NCI-H1694 (cell line): ENCODE data around the gene KRT32.
"Not testable (repeated sequence)": the region's sequence is repeated elsewhere in the genome, so short reads cannot be mapped to it uniquely, and the experiment has no call there.

Experiments used
- DNase-seq: peaks from one replicate; lab custom pipeline; 2025; lab: John Stamatoyannopoulos, UW

Gene KRT32

DNA sequence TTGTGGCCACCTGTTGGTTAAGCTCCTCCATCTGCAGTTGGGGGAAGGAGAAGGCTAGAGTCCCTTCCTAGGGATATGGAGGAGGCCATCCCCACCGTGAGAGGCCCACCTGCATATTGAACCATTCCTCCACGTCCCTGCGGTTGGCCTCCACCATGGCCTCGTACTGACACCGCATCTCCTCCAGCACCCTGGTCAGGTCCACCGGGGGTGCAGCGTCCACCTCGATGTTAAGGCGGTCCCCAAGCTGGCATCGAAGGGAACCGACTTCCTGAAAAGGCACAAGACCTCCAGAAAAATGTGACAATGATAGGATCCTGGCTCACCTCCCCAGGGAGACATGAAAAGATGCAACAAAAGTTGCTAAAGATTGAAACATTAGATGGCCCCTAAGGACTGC lies 3.0 kb downstream of the KRT32 start:
- no peak for DNase-seq

DNA sequence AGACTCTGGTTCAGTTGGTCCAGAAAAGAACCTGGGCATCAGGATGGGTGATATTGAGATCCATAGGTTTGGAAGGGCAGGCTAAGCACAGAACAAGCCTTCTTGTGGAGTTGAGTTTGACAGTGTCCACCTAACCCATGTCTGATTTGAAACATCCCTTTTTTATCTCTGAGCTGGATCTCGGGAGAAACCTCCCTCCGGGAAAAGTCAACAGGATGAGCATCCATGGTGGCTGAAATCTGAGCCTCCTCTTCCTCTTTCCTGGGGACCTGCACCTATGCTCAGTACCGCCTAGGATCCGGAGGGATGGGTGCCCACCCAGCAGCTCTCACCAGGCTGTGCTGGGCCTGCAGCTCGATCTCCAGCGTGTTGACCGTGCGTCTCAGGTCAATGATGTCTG lies 3.4 kb downstream of the KRT32 start:
- DNase-seq = no peak

DNA sequence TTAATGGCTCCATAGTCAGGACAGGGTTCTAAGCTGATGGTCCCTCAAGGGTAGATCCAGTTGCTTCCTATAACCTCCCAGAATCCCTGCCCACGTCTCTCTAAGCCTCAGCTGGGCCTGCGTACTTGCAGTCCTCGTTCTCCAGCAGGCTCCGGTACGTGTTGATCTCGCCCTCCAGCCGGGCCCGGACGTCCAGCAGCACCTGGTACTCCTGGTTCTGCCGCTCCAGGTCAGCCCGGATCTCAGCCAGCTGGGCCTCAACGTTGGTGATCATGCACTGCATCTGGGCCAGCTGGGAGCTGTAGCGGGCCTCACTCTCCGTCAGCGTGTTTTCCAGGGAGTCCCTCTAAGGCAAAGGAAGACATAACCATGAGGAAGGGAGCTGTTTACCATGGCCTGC lies 4.5 kb downstream of the KRT32 start:
- no peak for DNase-seq

DNA sequence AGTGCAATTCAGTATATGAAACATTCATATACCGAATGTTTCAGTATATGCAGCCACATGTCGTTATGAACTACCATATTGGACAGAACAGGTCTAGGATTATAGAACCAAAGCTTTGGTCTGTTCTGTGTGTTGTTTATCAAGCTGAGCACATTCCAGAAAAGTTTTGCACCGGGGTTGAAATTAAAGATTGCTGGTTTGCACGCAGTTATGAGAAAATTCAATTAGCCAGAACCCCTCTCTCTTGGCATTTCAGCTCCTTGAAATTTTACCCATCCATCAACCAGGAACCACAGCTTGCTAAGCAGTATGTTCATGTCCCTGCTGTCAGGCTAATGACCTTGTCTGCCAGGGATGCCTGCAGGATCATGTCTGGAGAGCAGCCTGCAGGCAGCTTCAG lies 9.5 kb downstream of the KRT32 start:
- DNase-seq = no peak

DNA sequence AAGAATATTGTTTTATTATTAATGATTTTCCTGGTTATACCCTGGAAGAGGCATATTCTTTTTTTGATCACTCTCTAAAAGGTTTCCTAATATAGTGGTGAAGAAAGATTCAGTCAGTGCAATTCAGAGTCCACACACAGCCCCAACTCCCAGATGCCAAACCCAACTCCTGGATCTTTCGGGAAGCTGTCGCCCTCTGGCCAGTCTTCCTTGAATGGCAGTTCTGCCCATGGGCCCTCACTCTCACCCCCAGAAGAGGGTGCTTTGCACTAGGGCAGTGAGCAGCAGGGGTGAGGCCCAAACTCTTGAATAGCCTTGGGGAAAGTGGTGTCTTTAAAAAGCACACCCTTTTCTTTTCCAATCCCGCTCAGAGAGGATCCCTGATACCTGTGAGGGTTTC lies 11.0 kb downstream of the KRT32 start:
- DNase-seq = no peak

DNA sequence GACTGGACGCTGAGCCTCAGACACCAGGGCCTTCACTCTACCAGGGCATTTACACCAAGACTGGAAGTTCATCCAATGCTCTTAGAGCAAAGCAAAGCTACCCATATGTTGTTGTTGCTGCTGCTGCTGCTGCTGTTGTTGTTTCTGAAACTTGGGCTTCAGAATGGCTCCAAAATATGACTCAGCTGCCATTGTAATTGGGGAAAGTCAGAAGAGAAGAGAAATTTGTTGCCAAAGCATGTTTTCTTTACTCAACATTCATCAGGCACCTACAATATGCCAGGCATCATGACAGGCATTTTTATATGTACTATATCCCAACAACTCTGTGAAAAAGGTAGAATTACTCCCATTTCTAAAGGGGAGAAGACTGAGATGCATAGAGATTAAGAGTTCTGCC lies 11.9 kb downstream of the KRT32 start:
- DNase-seq = peak; percentile 19

DNA sequence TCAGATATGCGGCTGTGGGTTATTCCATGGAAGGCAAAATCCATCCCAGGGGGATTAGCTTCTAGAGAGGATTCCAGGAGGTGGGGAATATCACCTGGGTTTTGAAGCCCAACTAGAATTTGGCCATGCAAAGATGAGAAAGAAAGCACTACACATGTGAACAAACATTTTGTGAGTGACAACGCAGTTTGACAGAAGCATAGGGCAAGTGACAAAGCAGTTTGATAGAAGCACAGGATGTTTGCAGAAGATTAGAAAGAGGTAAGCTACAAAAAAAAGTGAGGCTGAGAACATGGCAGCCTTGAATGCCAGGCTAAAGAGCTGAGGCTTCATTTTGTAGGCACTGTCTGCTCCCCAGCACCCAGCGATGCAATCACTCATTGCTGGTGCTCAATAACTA lies 14.1 kb downstream of the KRT32 start:
- no peak for DNase-seq

DNA sequence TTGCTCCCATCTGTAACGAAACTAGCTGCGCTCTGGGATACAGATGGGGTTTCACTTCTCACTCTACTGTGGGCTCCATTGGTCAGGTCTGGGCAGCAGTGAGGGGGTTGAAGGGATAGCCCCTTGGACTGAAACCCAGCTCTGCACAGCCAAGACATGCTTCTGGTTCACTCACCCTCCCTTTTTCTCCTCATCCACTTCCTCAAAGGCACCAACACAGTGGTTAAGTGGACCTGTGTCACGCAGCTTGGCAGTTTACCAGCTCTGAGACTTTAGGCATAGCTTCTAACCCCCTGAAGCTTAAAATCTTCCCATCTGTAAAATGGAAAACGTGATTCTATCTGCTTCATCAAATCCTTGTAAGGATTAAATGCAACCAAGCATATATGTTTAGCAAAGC lies 14.9 kb downstream of the KRT32 start:
- no peak for DNase-seq

DNA sequence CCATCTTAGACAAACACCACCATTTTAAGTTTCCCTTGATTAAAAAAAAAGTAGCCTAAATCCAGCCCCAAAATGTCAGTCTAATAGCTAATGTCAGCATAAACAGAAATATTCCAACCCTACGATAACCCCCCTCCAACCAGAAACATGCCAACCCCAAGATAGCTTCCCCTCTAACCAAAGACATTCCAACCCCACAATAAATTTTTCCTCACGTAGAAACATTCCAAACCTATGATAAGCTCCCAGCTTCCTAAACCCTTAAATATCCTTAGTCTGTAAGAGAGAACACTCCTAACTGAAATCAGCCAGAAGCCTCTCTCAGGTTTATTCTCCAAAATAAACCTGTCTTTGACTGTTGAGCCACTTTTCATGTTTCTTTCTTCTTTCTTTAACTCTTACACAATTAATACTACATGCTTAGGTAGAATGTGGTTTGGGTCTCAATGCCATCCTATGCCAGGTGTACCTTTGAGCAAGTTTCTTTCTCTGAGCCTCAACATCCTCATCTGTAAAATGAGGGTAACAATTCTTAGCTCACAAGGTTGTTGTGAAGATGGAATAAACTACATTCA lies 15.9 kb downstream of the KRT32 start:
- DNase-seq = no peak

DNA sequence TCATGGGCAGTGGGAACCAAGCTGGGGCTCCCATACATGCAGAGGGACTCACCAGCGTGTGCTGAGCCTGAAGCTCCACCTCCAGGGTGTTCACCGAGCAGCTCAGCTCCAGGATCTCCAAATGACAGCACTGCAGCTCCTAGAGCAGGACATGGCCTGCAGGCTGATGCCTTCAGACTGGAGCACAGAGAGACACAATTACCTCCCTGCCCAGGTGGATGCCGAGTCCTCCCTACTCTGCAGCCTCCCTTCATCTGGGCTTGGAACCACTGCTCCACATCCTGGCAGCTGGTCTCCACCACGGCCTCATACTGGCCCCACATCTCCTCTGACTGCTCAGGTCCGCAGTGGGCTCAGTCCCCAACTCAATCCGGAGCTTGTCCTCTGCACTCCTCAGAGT lies 18.2 kb downstream of the KRT32 start:
- no peak for DNase-seq

DNA sequence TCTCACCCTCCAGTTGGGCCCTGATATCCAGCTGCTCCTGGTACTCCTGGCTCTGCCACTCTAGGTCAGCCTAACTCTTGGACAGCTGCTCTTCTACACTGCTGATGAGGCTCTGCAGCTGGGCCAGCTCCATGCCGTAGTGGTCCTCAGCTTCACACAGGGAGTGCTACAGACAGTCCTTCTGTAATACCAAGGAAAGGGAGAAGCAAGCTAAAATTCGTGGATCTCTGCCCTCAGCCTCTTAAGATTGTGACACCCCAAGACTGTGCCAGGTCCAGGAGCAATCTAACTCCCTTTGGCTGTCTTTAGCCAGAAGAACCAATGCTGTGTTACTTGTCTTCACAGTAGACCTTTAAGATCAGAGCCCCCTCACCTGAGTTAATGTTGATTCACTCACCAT lies 18.7 kb downstream of the KRT32 start:
- DNase-seq = no peak

DNA sequence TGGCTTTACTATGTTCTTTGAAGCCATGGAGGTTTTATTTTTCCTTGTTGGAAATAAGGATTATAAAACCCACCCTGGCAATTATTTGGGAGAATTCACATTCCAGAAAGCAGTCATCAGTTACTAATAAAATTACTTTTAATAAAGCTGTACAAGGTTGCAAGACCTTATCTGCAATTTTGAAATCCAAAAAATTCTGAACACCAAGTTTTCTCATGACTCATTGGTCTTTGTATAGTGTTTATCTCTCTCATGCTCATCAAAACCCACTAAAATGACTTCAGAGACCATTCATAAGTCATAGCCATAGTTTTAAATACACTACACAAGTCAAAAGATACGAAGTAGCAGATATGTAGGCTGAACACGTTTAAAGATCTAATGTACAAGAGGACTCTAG lies 20.4 kb downstream of the KRT32 start:
- DNase-seq = no peak

DNA sequence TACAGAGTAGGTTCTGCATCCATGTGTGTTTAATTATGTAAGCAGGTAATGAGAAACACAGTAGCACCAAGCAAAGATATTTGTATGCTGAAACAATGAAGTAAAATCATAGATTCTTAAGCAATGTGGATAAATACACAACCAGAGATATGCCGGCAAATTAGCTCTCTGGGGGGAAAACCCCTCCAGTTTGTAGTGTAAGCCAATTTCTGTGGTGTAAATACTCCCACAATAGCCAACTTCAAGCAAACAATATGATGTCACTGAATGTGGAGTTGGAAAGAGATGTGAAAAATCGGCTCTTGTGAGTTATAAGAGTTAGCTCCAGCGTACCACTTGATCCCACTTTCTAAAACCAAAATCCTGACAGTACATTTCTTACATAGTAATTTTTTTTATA lies 22.5 kb downstream of the KRT32 start:
- DNase-seq = no peak

DNA sequence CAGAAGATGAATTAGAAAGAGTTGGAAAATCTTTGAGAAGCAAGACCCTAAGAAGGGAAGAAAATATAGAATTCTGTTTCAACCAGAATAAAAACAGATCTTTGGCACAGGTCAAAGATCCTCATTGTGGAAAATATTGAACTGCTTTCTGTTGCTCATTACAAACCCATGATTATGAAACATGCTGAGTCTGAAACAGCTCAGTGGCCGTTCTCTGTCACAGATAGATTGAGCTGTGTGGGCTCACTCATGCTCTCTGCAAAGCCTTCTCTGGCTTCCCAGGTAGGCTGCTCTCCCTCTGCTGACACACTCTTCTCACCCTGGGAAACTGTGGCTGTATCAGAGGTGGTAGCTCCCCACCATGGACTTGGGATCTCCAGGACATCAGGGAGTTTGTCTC lies 23.0 kb downstream of the KRT32 start:
- DNase-seq = no peak

DNA sequence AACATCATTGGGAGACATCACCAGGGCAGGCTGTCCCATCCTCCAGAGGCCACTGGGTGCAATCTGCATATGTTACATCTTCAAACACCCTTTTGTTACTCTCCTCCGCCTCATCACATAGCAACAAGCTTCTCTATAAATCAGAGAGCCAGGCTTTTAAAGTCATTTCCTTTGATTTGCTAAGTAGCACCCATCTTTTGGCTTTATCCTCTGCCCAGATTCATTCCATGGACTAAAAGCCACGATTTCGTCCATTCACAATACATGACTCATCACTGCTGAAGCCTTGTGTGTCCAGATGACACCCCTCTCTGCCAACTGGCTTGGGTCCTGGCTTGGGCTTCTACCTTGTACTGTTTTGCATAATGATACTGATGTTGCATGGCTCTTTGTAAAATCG lies 24.4 kb downstream of the KRT32 start:
- DNase-seq = no peak

DNA sequence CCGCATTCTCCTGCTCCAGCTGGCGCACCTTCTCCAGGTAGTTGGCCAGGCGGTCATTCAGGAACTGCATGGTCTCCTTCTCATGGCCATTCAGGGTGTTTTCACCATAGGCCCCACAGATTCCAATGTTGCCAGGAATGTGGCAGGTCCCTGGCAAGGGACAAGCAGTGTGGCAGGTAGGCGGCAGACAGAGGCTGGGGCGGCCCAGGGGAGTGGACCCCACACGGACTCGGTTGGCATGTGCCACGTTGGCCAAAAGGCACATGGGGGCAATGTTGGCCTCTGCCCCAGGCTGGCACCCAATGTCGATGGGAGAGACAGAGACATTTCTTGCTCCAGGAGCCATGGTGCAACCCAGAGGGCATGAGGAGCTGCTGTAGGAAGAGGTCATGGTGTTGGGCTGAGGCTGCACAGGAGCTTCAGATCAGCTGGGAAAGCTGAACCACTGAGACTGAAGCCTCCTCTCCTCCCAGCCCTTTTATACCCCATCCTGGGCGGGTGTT lies 26.6 kb downstream of the KRT32 start, which contains the start of gene KRT38:
Gene KRT38 (minus strand): TSS at position 453 of the 503 bp plus-strand sequence. CDS start 62 bp downstream, at position 391.
- no peak for DNase-seq

DNA sequence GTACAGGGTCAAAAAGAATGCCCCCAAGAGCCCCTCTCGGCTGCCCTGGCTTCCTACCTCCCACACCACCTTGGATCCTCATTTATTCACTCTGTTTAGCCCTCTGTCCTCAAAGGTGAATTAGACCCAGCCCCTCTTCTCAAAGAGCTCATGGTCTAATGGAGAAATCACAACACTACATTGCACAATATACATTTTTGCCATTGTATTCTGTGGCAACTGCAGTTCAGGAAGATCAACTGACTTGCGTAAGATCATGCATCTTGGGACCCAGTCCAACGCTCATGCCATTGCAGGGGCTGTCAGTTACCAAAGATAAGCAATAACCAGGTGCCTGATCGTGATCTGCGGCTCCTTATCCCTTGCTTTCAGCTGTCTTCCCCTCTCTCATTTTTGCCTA lies 27.8 kb downstream of the KRT32 start:
- no peak for DNase-seq

DNA sequence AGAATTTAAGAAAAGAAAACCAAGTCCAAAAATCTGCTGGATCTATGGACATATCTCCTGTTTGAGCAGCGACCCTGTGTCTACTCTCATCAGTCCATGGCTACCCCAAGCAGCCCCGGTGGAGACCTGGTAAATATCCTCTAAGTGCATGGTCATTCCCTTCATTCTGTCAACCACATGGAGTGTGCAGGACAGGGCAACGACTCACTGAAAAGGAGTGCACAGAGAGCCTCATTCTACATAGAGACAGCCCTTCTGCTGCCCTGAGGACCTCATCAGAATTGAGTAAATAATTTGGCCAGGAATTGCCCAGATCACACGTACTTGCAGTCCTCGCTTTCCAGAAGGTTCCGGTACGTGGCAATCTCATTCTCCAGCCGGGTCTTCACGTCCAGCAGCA lies 29.4 kb downstream of the KRT32 start:
- DNase-seq = no peak

DNA sequence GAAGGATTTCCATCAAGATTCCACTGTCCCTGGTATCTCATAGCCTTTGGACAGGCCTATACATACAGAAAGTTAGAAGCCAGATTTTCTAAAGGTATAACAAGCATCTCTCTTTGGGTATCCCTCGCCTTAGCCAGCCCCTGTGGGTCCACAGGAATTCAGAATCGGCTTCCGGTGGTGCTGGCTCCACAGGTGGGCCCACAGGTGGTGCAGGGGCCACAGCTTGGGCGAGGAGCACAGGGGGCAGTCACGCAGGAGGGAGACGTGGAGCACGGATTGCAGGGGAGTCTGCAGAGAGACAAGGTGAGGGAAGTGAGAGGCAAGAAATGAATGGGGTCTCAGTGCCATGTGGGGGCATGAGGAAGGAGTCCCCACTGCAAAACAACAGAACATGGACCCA lies 29.9 kb downstream of the KRT32 start:
- DNase-seq = no peak

DNA sequence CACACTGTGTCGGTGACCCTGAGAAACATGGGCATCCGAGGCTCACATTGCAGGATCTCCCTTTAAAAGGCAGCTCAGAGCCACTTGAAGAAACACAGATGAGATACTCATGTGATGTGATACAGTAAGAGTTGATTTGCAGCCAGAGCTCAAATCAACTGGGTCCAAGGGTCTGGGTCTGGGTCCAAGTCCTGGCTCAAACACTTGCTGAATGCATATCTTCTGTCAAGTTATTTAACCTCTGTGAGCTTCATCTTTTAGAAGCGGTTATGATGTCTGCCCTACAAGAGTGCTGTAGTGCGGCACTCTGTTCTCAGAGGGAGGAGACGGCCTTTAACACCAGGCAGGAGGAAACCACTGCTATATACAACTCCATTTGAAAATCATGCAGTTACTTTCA lies 32.8 kb downstream of the KRT32 start:
- no peak for DNase-seq

DNA sequence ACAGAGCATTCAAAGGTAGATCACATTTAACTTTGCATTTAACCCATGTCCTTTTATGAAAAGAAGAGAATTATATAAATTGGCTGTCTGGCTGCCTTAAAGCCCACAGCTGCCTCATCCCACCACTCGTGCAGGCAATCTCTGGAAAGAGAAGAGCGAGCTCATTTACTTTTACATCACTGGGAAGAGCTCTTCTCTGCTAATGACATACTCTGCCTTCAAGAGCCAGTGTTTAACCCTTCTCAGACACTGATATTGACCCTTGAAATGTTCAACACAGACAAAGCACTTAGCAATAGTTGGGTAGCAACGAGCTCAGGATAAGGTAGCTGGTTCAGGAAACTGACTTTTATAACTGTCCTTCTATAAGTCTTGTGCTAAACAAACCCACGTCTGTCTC lies 33.2 kb downstream of the KRT32 start:
- no peak for DNase-seq

DNA sequence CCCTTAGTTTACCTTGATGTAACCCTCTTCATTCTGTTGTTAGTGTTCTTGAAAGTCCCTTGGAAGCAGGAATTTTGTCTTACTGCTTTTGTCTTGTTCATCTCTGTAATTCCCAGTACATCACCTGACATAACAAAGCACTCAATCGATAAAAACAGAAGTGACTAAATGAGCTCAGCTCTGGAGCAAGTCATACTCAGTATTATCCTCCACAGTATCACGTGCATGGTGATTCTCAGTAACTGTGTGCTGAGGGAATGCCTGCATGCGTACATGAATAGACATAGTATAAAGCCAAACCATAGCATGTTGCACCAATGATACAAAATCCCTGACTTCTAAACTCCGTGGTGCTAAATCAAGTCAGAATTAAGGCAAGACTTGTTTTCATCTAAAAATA lies 33.6 kb downstream of the KRT32 start:
- no peak for DNase-seq

DNA sequence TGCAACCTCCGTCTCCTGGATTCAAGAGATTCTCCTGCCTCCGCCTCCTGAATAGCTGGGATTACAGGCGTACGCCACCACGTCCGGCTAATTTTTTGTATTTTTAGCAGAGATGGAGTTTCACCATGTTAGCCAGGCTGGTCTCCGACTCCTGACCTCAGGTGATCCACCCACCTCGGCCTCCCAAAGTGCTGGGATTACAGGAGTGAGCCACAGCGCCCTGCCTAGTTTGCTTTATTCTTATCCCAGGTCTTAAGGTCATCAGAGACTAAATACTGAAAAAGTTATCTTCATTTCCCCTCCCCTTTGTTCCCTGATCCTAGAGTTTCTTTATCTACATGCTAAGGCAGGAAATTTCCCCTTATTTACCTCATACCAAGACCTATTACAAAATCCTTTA lies 36.8 kb downstream of the KRT32 start:
- not testable (repeated sequence) for DNase-seq

DNA sequence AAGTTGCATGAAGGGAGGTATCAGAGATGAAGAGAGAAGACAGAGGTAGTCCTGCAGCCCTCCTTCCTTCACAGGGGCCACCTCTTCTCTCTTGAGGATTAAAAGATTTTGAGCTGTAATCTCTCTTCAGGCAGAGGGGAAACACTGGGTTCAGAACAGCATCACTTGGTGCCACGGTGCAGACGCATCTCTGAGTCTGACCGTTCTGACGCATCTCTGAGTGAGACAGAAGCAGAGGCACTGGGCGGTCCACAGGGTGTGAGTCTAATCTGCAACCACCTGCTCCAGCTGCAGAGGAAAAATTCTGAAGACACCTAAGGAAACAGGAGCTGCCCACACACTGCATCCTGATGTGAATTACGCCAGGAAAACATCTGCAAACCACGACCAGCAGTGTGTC lies 37.5 kb downstream of the KRT32 start:
- no peak for DNase-seq
